GM06990 (cell line): ENCODE measurements around the gene HOXB13.

Experiments
- DNase-seq: peaks from one replicate; pipeline ENCODE4 v3.0.0-alpha.2; 2011; ENCODE audit not compliant: insufficient read length; ENCODE audit errors: extremely low read depth
- H3K27me3 ChIP-seq: replicated peaks from 2 replicates; pipeline ENCODE4 v1.6.0; 2011; ENCODE audit warnings: low read length; ENCODE audit not compliant: control insufficient read depth, insufficient read depth
- H3K36me3 ChIP-seq: 2 replicates; pipeline ENCODE4 v1.5.1; 2011; ENCODE audit warnings: low read length; ENCODE audit not compliant: control insufficient read depth, insufficient read depth
- H3K4me3 ChIP-seq: replicated peaks from 2 replicates; pipeline ENCODE4 v1.5.1; 2011; ENCODE audit warnings: low read depth, mild to moderate bottlenecking, control low read depth, low read length
- CTCF ChIP-seq: IDR thresholded peaks from 2 replicates; pipeline ENCODE4 v1.5.1; 2011; ENCODE audit warnings: low read length, control low read depth, mild to moderate bottlenecking, inconsistent platforms; ENCODE audit not compliant: insufficient read depth, poor library complexity, severe bottlenecking

HOXB13 gene

GRCh38 chr17:48690655-48691054 lies 37.9 kb downstream of the HOXB13 start:
- Histone ChIP-seq H3K4me3 (no peak overlapping the region), H3K27me3 (no peaks in the 10 kb centered on the region), H3K36me3 (no peaks in the 10 kb centered on the region)
- no peak for TF ChIP-seq CTCF
- no peak for DNase-seq

- H3K36me3 ChIP-seq: no peaks in the 10 kb centered on the region
- no peak for TF ChIP-seq CTCF
- H3K27me3 ChIP-seq: no peaks in the 10 kb centered on the region; the same call in 1 of the 2 replicates
- no peak for DNase-seq
- no peak overlapping the region for H3K4me3 ChIP-seq
Measured at GRCh38 chr17:48681609-48682008, 46.9 kb downstream of the HOXB13 start.

GRCh38 chr17:48679385-48680096 lies 49.0 kb downstream of the HOXB13 start:
- TF ChIP-seq CTCF: no peak
- peak overlapping the region; percentile 43 for H3K4me3 ChIP-seq
- H3K36me3 ChIP-seq: no peaks in the 10 kb centered on the region
- no peaks in the 10 kb centered on the region; the same call in 1 of the 2 replicates for H3K27me3 ChIP-seq
- DNase-seq: no peak

- peak; percentile 74 for DNase-seq
- peak; percentile 99 for TF ChIP-seq CTCF
- Histone ChIP-seq H3K36me3 (no peaks in the 10 kb centered on the region), H3K27me3 (no peaks in the 10 kb centered on the region; the same call in 1 of the 2 replicates), H3K4me3 (peak overlapping the region; percentile 43)
Measured at GRCh38 chr17:48678141-48678971, 50.2 kb downstream of the HOXB13 start.

- no peak for DNase-seq
- H3K36me3 ChIP-seq: no peaks in the 10 kb centered on the region
- no peak overlapping the region for H3K4me3 ChIP-seq
- no peaks in the 10 kb centered on the region; the same call in 1 of the 2 replicates for H3K27me3 ChIP-seq
- no peak for TF ChIP-seq CTCF
Measured at GRCh38 chr17:48676963-48677558, 51.5 kb downstream of the HOXB13 start.
